Measurements from ENCODE around the gene FUT2.
"Not testable (repeated sequence)": the region's sequence is repeated elsewhere in the genome, so short reads cannot be mapped to it uniquely, and the experiment has no call there.

FUT2 gene

GRCh38 chr19:48680006-48680405, 15.8 kb upstream of the FUT2 start:
- not testable (repeated sequence) for H3K9me3 ChIP-seq (ENCODE audit: control insufficient read depth in 2 of 2, low read length in 2 of 2); H3K4me3 ChIP-seq (ENCODE audit: low read length in 2 of 2); H3K27me3 ChIP-seq (ENCODE audit: control insufficient read depth in 2 of 2, insufficient read depth in 2 of 2, low read length in 2 of 2); H3K9ac ChIP-seq (ENCODE audit: low read depth in 1 of 2, low read length in 2 of 2); H3K36me3 ChIP-seq (ENCODE audit: control insufficient read depth in 2 of 2, insufficient read depth in 2 of 2, low read length in 2 of 2); H3K27ac ChIP-seq (ENCODE audit: low read depth in 2 of 2, low read length in 2 of 2)
- peaks cover 12 to 29% of the 10 kb centered on the region in 2 donors for H3K4me1 ChIP-seq (ENCODE audit: control insufficient read depth in 2 of 2, insufficient read depth in 2 of 2, low read length in 2 of 2)

- Histone ChIP-seq H3K36me3 (ENCODE audit: control insufficient read depth in 2 of 2, insufficient read depth in 2 of 2, low read length in 2 of 2) (no peaks in the 10 kb centered on the region), H3K4me3 (ENCODE audit: low read length in 2 of 2) (no peak overlapping the region), H3K9me3 (ENCODE audit: control insufficient read depth in 2 of 2, low read length in 2 of 2) (no peaks in the 10 kb centered on the region), H3K4me1 (ENCODE audit: control insufficient read depth in 2 of 2, insufficient read depth in 2 of 2, low read length in 2 of 2) (peaks cover 12 to 29% of the 10 kb centered on the region in 2 donors), H3K9ac (ENCODE audit: low read depth in 1 of 2, low read length in 2 of 2) (no peak overlapping the region), H3K27me3 (ENCODE audit: control insufficient read depth in 2 of 2, insufficient read depth in 2 of 2, low read length in 2 of 2) (no peaks in the 10 kb centered on the region), H3K27ac (ENCODE audit: low read depth in 2 of 2, low read length in 2 of 2) (peak overlapping the region in 1 of 2 donors; percentile 24)
These were observed 15.2 kb upstream of the FUT2 start for GRCh38 chr19:48680436-48681126.

DNA sequence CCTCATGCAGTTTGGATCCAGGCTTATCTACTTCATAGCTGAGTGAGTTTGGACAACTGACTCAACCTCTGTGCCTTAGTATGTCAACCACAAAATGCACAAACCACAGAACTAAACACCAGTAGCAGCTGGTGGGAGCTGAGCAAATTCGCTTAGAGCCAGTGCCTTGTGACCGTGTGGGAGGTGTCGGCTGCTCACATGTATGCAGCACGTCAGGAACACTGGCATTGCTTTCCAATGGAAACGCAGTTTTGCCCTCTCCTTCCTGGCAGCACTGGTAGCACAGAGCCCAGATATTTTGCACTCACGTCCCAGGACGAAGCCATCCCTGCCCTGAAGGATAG, 14.7 kb upstream of the FUT2 start:
- Histone ChIP-seq H3K9ac (ENCODE audit: low read depth in 1 of 2, low read length in 2 of 2) (no peak overlapping the region), H3K4me1 (ENCODE audit: control insufficient read depth in 2 of 2, insufficient read depth in 2 of 2, low read length in 2 of 2) (peaks cover 12 to 27% of the 10 kb centered on the region in 2 donors), H3K27ac (ENCODE audit: low read depth in 2 of 2, low read length in 2 of 2) (peak overlapping the region; percentile 1 to 24), H3K27me3 (ENCODE audit: control insufficient read depth in 2 of 2, insufficient read depth in 2 of 2, low read length in 2 of 2) (no peaks in the 10 kb centered on the region), H3K9me3 (ENCODE audit: control insufficient read depth in 2 of 2, low read length in 2 of 2) (no peaks in the 10 kb centered on the region), H3K4me3 (ENCODE audit: low read length in 2 of 2) (no peak overlapping the region), H3K36me3 (ENCODE audit: control insufficient read depth in 2 of 2, insufficient read depth in 2 of 2, low read length in 2 of 2) (no peaks in the 10 kb centered on the region)

DNA sequence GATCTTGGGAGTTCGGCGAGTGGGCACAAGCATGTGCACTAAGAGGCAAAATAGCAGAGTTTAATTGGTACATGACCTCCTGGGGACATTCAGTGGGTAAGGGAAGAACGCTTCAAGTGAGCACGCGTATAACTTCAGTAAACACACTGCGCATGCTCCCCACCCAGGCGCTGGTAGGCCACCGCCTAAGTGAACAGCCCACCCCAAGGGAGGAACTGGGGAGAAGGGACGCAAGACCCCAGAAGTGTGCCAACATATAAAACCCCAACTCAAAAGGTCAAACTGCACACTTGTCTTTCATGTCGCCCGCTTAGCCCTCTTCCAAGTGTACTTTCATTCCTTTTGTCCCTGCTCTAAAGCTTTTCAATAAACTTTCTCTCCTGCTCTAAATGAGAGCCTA, 12.4 kb upstream of the FUT2 start:
- peak overlapping the region in 1 of 2 donors; percentile 2 for H3K4me3 ChIP-seq (ENCODE audit: low read length in 2 of 2)
- H3K9ac ChIP-seq (ENCODE audit: low read depth in 1 of 2, low read length in 2 of 2): no peak overlapping the region
- H3K27ac ChIP-seq (ENCODE audit: low read depth in 2 of 2, low read length in 2 of 2): no peak overlapping the region

DNA sequence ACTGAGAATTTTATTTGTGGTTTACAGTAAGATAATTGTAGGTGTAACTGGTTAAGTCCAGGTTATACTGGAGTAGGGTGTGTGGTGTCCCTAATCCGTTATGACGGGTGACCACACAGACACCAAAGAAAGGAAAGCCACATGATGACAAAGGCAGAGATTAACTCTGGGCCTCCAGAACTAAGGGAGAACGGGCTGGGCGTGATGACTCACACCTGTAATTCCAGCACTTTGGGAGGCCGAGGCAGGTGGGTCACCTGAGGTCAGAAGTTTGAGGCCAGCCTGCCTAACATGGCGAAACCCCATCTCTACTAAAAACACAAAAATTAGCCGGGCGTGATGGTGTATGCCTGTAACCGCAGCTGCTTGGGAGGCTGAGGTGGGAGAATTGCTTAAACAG, 10.2 kb upstream of the FUT2 start:
- H3K27ac ChIP-seq (ENCODE audit: low read depth in 2 of 2, low read length in 2 of 2): no peak overlapping the region
- no peaks in the 10 kb centered on the region for H3K9me3 ChIP-seq (ENCODE audit: control insufficient read depth in 2 of 2, low read length in 2 of 2)
- H3K27me3 ChIP-seq (ENCODE audit: control insufficient read depth in 2 of 2, insufficient read depth in 2 of 2, low read length in 2 of 2): no peaks in the 10 kb centered on the region

More for the DNA sequence above, 12.4 kb upstream of the FUT2 start:
- H3K36me3 ChIP-seq (ENCODE audit: control insufficient read depth in 2 of 2, insufficient read depth in 2 of 2, low read length in 2 of 2): no peaks in the 10 kb centered on the region
- H3K27me3 ChIP-seq (ENCODE audit: control insufficient read depth in 2 of 2, insufficient read depth in 2 of 2, low read length in 2 of 2): no peaks in the 10 kb centered on the region
- H3K9me3 ChIP-seq (ENCODE audit: control insufficient read depth in 2 of 2, low read length in 2 of 2): no peaks in the 10 kb centered on the region
- peaks cover 4 to 10% of the 10 kb centered on the region in 2 donors for H3K4me1 ChIP-seq (ENCODE audit: control insufficient read depth in 2 of 2, insufficient read depth in 2 of 2, low read length in 2 of 2)

GRCh38 chr19:48686088-48686487, 9.7 kb upstream of the FUT2 start:
- H3K4me3 ChIP-seq (ENCODE audit: low read length in 2 of 2): no peak overlapping the region
- peaks cover 3 to 7% of the 10 kb centered on the region in 2 donors for H3K4me1 ChIP-seq (ENCODE audit: control insufficient read depth in 2 of 2, insufficient read depth in 2 of 2, low read length in 2 of 2)
- H3K27ac ChIP-seq (ENCODE audit: low read depth in 2 of 2, low read length in 2 of 2): no peak overlapping the region
- H3K36me3 ChIP-seq (ENCODE audit: control insufficient read depth in 2 of 2, insufficient read depth in 2 of 2, low read length in 2 of 2): no peaks in the 10 kb centered on the region
- no peaks in the 10 kb centered on the region for H3K9me3 ChIP-seq (ENCODE audit: control insufficient read depth in 2 of 2, low read length in 2 of 2)
- no peak overlapping the region for H3K9ac ChIP-seq (ENCODE audit: low read depth in 1 of 2, low read length in 2 of 2)
- no peaks in the 10 kb centered on the region for H3K27me3 ChIP-seq (ENCODE audit: control insufficient read depth in 2 of 2, insufficient read depth in 2 of 2, low read length in 2 of 2)

More for the DNA sequence above, 10.2 kb upstream of the FUT2 start:
- Histone ChIP-seq H3K4me3 (ENCODE audit: low read length in 2 of 2) (no peak overlapping the region), H3K9ac (ENCODE audit: low read depth in 1 of 2, low read length in 2 of 2) (no peak overlapping the region), H3K4me1 (ENCODE audit: control insufficient read depth in 2 of 2, insufficient read depth in 2 of 2, low read length in 2 of 2) (peaks cover 3 to 7% of the 10 kb centered on the region in 2 donors), H3K36me3 (ENCODE audit: control insufficient read depth in 2 of 2, insufficient read depth in 2 of 2, low read length in 2 of 2) (no peaks in the 10 kb centered on the region)

GRCh38 chr19:48686637-48687036, 9.1 kb upstream of the FUT2 start:
- not testable (repeated sequence) for H3K4me3 ChIP-seq (ENCODE audit: low read length in 2 of 2); H3K9ac ChIP-seq (ENCODE audit: low read depth in 1 of 2, low read length in 2 of 2); H3K4me1 ChIP-seq (ENCODE audit: control insufficient read depth in 2 of 2, insufficient read depth in 2 of 2, low read length in 2 of 2); H3K36me3 ChIP-seq (ENCODE audit: control insufficient read depth in 2 of 2, insufficient read depth in 2 of 2, low read length in 2 of 2); H3K9me3 ChIP-seq (ENCODE audit: control insufficient read depth in 2 of 2, low read length in 2 of 2); H3K27me3 ChIP-seq (ENCODE audit: control insufficient read depth in 2 of 2, insufficient read depth in 2 of 2, low read length in 2 of 2); H3K27ac ChIP-seq (ENCODE audit: low read depth in 2 of 2, low read length in 2 of 2)

DNA sequence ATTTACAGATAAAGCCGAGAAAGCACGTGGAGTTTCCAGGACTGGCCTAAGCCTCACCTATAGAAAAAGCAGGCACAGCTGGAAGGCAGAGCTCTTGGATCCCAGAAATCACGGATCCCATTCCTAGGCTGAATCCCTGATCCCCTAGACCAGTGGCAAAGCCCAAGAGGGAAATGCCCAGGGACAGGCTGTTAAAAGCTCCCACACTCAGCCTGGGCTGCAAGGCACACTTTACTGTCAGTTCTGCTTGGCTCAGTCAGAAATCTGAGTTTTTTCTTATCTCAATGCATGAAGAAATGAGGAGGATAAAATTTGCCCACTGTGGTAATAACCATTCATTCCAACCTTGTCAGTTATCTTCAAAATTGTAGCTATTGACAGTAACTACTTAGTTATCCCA, 8.0 kb upstream of the FUT2 start:
- Histone ChIP-seq H3K27me3 (ENCODE audit: control insufficient read depth in 2 of 2, insufficient read depth in 2 of 2, low read length in 2 of 2) (no peaks in the 10 kb centered on the region), H3K9ac (ENCODE audit: low read depth in 1 of 2, low read length in 2 of 2) (no peak overlapping the region), H3K4me1 (ENCODE audit: control insufficient read depth in 2 of 2, insufficient read depth in 2 of 2, low read length in 2 of 2) (peaks cover 3 to 7% of the 10 kb centered on the region in 2 donors), H3K4me3 (ENCODE audit: low read length in 2 of 2) (no peak overlapping the region), H3K36me3 (ENCODE audit: control insufficient read depth in 2 of 2, insufficient read depth in 2 of 2, low read length in 2 of 2) (no peaks in the 10 kb centered on the region), H3K9me3 (ENCODE audit: control insufficient read depth in 2 of 2, low read length in 2 of 2) (no peaks in the 10 kb centered on the region), H3K27ac (ENCODE audit: low read depth in 2 of 2, low read length in 2 of 2) (no peak overlapping the region)

DNA sequence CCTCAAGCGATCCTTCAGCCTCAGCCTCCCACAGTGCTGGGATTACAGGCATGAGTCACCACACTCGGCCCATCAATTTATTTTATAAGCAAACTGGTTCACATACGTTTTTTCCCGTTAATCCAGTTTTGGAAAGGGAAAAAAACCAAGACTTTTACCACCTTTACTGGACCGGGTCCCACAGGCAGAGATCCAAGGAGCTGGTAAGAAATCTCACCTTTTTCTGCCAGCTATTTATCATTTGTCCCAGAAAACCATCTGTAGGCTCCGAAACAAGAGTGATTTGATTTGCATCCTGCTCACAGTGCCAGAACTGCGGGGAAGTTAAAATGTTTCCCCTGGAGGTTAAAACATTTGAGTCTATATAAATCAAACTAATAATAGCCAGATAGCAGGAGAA, 6.3 kb upstream of the FUT2 start:
- Histone ChIP-seq H3K36me3 (ENCODE audit: control insufficient read depth in 2 of 2, insufficient read depth in 2 of 2, low read length in 2 of 2) (no peaks in the 10 kb centered on the region), H3K27ac (ENCODE audit: low read depth in 2 of 2, low read length in 2 of 2) (no peak overlapping the region), H3K27me3 (ENCODE audit: control insufficient read depth in 2 of 2, insufficient read depth in 2 of 2, low read length in 2 of 2) (no peaks in the 10 kb centered on the region), H3K9me3 (ENCODE audit: control insufficient read depth in 2 of 2, low read length in 2 of 2) (no peaks in the 10 kb centered on the region), H3K4me3 (ENCODE audit: low read length in 2 of 2) (no peak overlapping the region), H3K4me1 (ENCODE audit: control insufficient read depth in 2 of 2, insufficient read depth in 2 of 2, low read length in 2 of 2) (peaks cover 2 to 3% of the 10 kb centered on the region in 2 donors), H3K9ac (ENCODE audit: low read depth in 1 of 2, low read length in 2 of 2) (no peak overlapping the region)

GRCh38 chr19:48693629-48694028, 2.1 kb upstream of the FUT2 start:
- H3K27ac ChIP-seq (ENCODE audit: low read depth in 2 of 2, low read length in 2 of 2); H3K9me3 ChIP-seq (ENCODE audit: control insufficient read depth in 2 of 2, low read length in 2 of 2); H3K9ac ChIP-seq (ENCODE audit: low read depth in 1 of 2, low read length in 2 of 2); H3K27me3 ChIP-seq (ENCODE audit: control insufficient read depth in 2 of 2, insufficient read depth in 2 of 2, low read length in 2 of 2); H3K36me3 ChIP-seq (ENCODE audit: control insufficient read depth in 2 of 2, insufficient read depth in 2 of 2, low read length in 2 of 2); H3K4me3 ChIP-seq (ENCODE audit: low read length in 2 of 2): not testable (repeated sequence)
- H3K4me1 ChIP-seq (ENCODE audit: control insufficient read depth in 2 of 2, insufficient read depth in 2 of 2, low read length in 2 of 2): peaks cover 5 to 17% of the 10 kb centered on the region in 2 donors
